PC-9 (cell line): ENCODE results near the gene SMAGP. TPM values are rescaled to one million over a fixed set of nuclear protein-coding genes. Genes with fewer than 3 reads are reported as not detected.
A peak's percentile ranks its signal among the peaks of the same experiment; 100 is the strongest.
"Not testable (repeated sequence)": the region's sequence is repeated elsewhere in the genome, so short reads cannot be mapped to it uniquely, and the experiment has no call there.

ENCODE experiments used
- BruUV-seq: library from RNA; stranded (reverse); fragments of 400-500 nt; replicated peaks from 2 replicates; lab custom pipeline; 2021; lab: Mats Ljungman, UMichigan
- CTCF ChIA-PET: fragments of 300-600 bp; sonication (Branson Sonifier 250); formaldehyde crosslinking; loops from one replicate; lab custom pipeline; 2022; ENCODE audit warnings: antibody characterized with exemption; lab: Charles Lee
- POLR2A ChIA-PET: fragments of 300-600 bp; sonication (Branson Sonifier 250); formaldehyde crosslinking; loops from one replicate; lab custom pipeline; 2022; ENCODE audit warnings: antibody characterized with exemption; ENCODE audit not compliant: unreplicated experiment; lab: Charles Lee
- DNase-seq, 2 experiments: peaks; one replicate each; pipeline versions ENCODE4 v3.0.0 to v3.0.0-alpha.2; 2015 to 2022; ENCODE audit warnings: mixed read lengths in 1 of 2
- H2AFZ ChIP-seq: fragments of 200-600 bp; sonication (generic); 2 replicates; pipeline ENCODE4 v1.8.1; 2017; ENCODE audit warnings: antibody characterized with exemption
- H3F3A ChIP-seq: fragments of 200-600 bp; sonication (generic); 2 replicates; pipeline ENCODE4 v1.8.1; 2017; ENCODE audit warnings: antibody characterized with exemption, mild to moderate bottlenecking, low read depth; ENCODE audit not compliant: insufficient read depth
- H3K27ac ChIP-seq: fragments of 200-600 bp; sonication (generic); 2 replicates; pipeline ENCODE4 v1.6.1; 2016; ENCODE audit warnings: mixed run types
- H3K27me3 ChIP-seq: fragments of 200-600 bp; sonication (generic); 2 replicates; pipeline ENCODE4 v1.6.1; 2016; ENCODE audit warnings: low read depth, mixed run types; ENCODE audit not compliant: insufficient read depth
- H3K36me3 ChIP-seq: fragments of 200-600 bp; sonication (generic); 2 replicates; pipeline ENCODE4 v1.6.1; 2016; ENCODE audit warnings: low read depth, mixed run types
- H3K4me1 ChIP-seq: fragments of 200-600 bp; sonication (generic); replicated peaks from 2 replicates; pipeline ENCODE4 v1.6.1; 2016; ENCODE audit warnings: mixed run types; ENCODE audit not compliant: insufficient read depth
- H3K4me2 ChIP-seq: fragments of 200-600 bp; sonication (generic); 2 replicates; pipeline ENCODE4 v1.6.1; 2017; ENCODE audit warnings: mixed run types
- H3K4me3 ChIP-seq: fragments of 200-600 bp; sonication (generic); 2 replicates; pipeline ENCODE4 v1.6.1; 2016; ENCODE audit warnings: mixed run types
- H3K79me2 ChIP-seq: fragments of 200-600 bp; sonication (generic); 2 replicates; pipeline ENCODE4 v1.6.1; 2017; ENCODE audit warnings: low read depth, mixed run types
- H3K9me2 ChIP-seq: fragments of 200-600 bp; sonication (generic); 2 replicates; pipeline ENCODE4 v1.8.1; 2017; ENCODE audit warnings: mild to moderate bottlenecking; ENCODE audit not compliant: insufficient read depth
- H3K9me3 ChIP-seq: fragments of 200-600 bp; sonication (generic); 2 replicates; pipeline ENCODE4 v1.8.1; 2016; ENCODE audit warnings: low read depth; ENCODE audit not compliant: insufficient read depth
- H4K20me1 ChIP-seq: fragments of 200-600 bp; sonication (generic); 2 replicates; pipeline ENCODE4 v1.8.1; 2017; ENCODE audit not compliant: insufficient read depth
- EZH2 ChIP-seq: fragments of 200-600 bp; sonication (generic); IDR thresholded peaks from 2 replicates; pipeline ENCODE4 v1.8.0; 2017; ENCODE audit warnings: antibody characterized with exemption, low read depth
- intact Hi-C: fragments of 100-400 bp; cut with micrococcal nuclease; formaldehyde crosslinking; loops from one replicate; pipeline ENCODE4 v1.10.0; 2022; ENCODE audit not compliant: unreplicated experiment
- total RNA-seq: library from RNA; stranded (reverse); gene quantifications from 2 replicates; pipeline ENCODE4 v1.2.3, GENCODE V29; 2021
- TF ChIP-seq, protein P1 (sequence below): fragments of 200-600 bp; sonication (generic); conservative IDR thresholded peaks from 2 replicates; pipeline ENCODE4 v1.6.1; 2017; ENCODE audit warnings: mixed run types, antibody characterized with exemption, mild to moderate bottlenecking, moderate library complexity

The SMAGP gene
- total RNA-seq, 1 experiment from 2014 or later = 36.3 TPM

DNA sequence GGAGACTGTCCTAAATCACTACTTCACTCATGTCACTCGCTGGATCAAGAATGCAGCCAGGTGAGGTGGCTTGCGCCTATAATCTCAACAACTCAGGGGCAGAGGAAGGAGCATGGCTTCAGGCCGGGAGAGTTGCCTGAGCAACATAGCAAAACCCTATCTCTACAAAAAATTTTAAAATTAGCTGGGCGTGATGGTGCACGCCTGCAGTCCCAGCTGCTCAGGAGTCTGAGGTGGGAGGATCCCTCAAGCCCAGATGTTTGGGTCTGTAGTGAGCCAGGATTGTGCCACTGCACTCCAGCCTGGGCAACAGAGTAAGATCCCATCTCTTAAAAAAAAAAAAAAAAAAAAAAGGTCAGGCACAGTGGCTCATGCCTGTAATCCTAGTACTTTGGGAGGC is 5.9 kb downstream of the SMAGP start:
- Histone ChIP-seq H3K4me1 (peaks cover 26% of the 10 kb centered on the region; the same call in 1 of the 2 replicates), H3K9me2 (no peaks in the 10 kb centered on the region), H3K36me3 (peaks cover 27% of the 10 kb centered on the region), H4K20me1 (no peaks in the 10 kb centered on the region; the same call in 1 of the 2 replicates), H3K27me3 (no peaks in the 10 kb centered on the region), H3K4me2 (no peak overlapping the region), H3F3A (peaks cover 18% of the 10 kb centered on the region), H3K27ac (no peak overlapping the region), H3K4me3 (no peak overlapping the region), H3K9me3 (no peaks in the 10 kb centered on the region), H3K79me2 (peaks cover 77% of the 10 kb centered on the region), H2AFZ (no peak overlapping the region)
- POLR2A ChIA-PET = no interaction called here
- CTCF ChIA-PET = no interaction called here
- no peak for DNase-seq
- no TSS peak for BruUV-seq
- intact Hi-C loops = no loop called here
- TF ChIP-seq EZH2 = no peak
- TF ChIP-seq, protein P1, sequence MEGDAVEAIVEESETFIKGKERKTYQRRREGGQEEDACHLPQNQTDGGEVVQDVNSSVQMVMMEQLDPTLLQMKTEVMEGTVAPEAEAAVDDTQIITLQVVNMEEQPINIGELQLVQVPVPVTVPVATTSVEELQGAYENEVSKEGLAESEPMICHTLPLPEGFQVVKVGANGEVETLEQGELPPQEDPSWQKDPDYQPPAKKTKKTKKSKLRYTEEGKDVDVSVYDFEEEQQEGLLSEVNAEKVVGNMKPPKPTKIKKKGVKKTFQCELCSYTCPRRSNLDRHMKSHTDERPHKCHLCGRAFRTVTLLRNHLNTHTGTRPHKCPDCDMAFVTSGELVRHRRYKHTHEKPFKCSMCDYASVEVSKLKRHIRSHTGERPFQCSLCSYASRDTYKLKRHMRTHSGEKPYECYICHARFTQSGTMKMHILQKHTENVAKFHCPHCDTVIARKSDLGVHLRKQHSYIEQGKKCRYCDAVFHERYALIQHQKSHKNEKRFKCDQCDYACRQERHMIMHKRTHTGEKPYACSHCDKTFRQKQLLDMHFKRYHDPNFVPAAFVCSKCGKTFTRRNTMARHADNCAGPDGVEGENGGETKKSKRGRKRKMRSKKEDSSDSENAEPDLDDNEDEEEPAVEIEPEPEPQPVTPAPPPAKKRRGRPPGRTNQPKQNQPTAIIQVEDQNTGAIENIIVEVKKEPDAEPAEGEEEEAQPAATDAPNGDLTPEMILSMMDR = no peak

DNA sequence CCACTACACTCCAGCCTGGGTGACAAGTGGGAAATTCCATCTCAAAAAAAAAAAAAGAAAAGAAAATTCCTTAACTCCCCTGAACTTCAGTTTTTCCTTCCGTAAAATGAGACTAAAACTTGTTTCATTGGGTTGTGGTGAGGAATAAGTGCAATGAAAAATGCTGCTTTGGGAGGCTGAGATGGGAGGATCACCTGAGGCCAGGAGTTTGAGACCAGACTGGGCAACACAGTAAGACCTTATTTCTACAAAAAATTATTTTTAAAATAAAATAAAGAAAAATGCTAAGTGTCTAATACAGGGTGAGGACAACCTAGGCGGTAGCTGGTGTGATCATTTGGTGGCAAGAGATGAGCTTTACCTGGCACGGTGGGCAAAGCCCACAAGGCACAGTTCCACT is 6.9 kb downstream of the SMAGP start:
- Histone ChIP-seq H2AFZ (no peak overlapping the region), H3K27me3 (no peaks in the 10 kb centered on the region), H3K9me3 (no peaks in the 10 kb centered on the region), H4K20me1 (peaks cover under 1% of the 10 kb centered on the region; the same call in 1 of the 2 replicates), H3K9me2 (no peaks in the 10 kb centered on the region), H3K36me3 (peaks cover 27% of the 10 kb centered on the region), H3K4me2 (no peak overlapping the region), H3K27ac (no peak overlapping the region), H3K4me1 (peaks cover 19% of the 10 kb centered on the region; the same call in 1 of the 2 replicates), H3K4me3 (no peak overlapping the region), H3F3A (peaks cover 10% of the 10 kb centered on the region), H3K79me2 (peaks cover 71% of the 10 kb centered on the region)
- no peak for DNase-seq
- intact Hi-C loops = no loop called here
- POLR2A ChIA-PET = no interaction called here
- no TSS peak for BruUV-seq
- TF ChIP-seq, protein P1 = no peak
- TF ChIP-seq EZH2 = no peak
- CTCF ChIA-PET = no interaction called here

DNA sequence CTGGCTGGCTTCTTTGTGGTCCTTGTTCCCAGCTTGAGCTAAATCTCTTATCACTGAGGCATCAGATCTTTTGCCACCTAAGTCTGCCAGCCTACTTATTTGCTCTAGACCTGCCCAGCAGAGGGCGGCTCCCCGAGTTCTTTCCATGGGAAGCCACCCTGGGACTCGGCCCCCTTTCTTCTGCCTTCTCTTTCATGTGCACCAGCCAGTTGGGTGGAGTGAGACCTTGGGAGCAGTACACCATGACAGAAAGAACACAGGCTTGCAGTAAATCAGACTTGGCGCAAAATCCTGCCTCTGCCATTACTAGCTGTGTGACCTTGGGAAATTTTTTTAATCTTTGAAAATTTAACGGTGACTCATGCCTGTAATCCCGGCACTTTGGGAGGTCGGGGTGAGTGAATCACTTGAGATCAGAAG is 7.4 kb downstream of the SMAGP start:
- Histone ChIP-seq H3K4me1 (peaks cover 13% of the 10 kb centered on the region; the same call in 1 of the 2 replicates), H3K36me3 (peaks cover 24% of the 10 kb centered on the region), H3K9me3 (no peaks in the 10 kb centered on the region), H4K20me1 (peaks cover 3% of the 10 kb centered on the region; the same call in 1 of the 2 replicates), H3K4me3 (no peak overlapping the region), H2AFZ (no peak overlapping the region), H3K27me3 (no peaks in the 10 kb centered on the region), H3K27ac (no peak overlapping the region), H3K79me2 (peaks cover 65% of the 10 kb centered on the region), H3K4me2 (no peak overlapping the region), H3F3A (peaks cover 10% of the 10 kb centered on the region), H3K9me2 (no peaks in the 10 kb centered on the region)
- BruUV-seq = no TSS peak
- intact Hi-C loops = no loop called here
- TF ChIP-seq, protein P1 = peak; percentile 45
- no peak for TF ChIP-seq EZH2
- POLR2A ChIA-PET = no interaction called here
- peak in 1 of 2 experiments; percentile 41 for DNase-seq
- CTCF ChIA-PET = interaction anchor here (0.6 to 1.6 kb wide), 2 partner anchors 78 to 85 kb away, joined by 3 to 8 read pairs; no protein-coding TSS in a partner anchor

DNA sequence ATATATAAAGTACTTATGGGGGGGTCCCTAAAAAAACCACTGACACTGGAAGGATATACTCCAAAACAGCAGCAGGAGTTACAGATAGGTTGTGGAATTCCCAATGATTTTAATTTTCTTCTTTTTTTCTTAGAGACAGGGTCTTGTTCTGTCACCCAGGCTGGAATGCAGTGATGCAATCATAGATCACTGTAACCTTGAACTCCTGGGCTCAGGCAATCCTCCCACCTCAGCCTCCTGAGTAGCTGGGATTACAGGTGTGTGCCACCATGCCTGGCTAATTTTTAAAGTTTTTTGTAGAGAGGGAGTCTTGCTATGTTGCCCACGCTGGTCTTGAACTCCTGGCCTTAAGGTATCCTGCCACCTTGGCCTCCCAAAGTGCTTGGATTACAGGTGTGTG is 10.6 kb downstream of the SMAGP start:
- DNase-seq, H3F3A ChIP-seq, H3K9me2 ChIP-seq, BruUV-seq, CTCF ChIA-PET, POLR2A ChIA-PET, H3K27ac ChIP-seq, H4K20me1 ChIP-seq, H3K27me3 ChIP-seq, H3K9me3 ChIP-seq, intact Hi-C loops, H2AFZ ChIP-seq, H3K4me1 ChIP-seq, H3K4me3 ChIP-seq, H3K4me2 ChIP-seq: not testable (repeated sequence)
- Histone ChIP-seq H3K36me3 (peaks cover 12% of the 10 kb centered on the region), H3K79me2 (peaks cover 40% of the 10 kb centered on the region)
